Stimulated activated naive B cell treated with anti-CD40 and anti-IgM and Interleukin-4, amounts not matched to agents 10 μg/mL and 1 μg/mL and 100 μg/mL, for 72 hours (primary cell): ENCODE measurements around the gene HNF1A.

Experiments used
- ATAC-seq, 2 donors: fragments of 150-1000 bp; cut with Tn5 transposase; replicated peaks; 2 replicates each; pipeline ENCODE4 v1.10.0; 2021; ENCODE audit warnings: moderate library complexity in 1 of 2
- DNase-seq: peaks from one replicate; pipeline ENCODE4 v3.0.0; 2021
- H3K27ac Mint-ChIP-seq: one replicate; pipeline ENCODE4 v1.8.0; 2022; ENCODE audit warnings: mild to moderate bottlenecking, mixed read lengths
- H3K27me3 Mint-ChIP-seq, 2 donors: one replicate each; pipeline ENCODE4 v1.8.0; 2022; ENCODE audit warnings: mixed read lengths in 2 of 2
- H3K36me3 Mint-ChIP-seq, 2 donors: one replicate each; pipeline ENCODE4 v1.8.0; 2022; ENCODE audit warnings: mixed read lengths in 2 of 2, mild to moderate bottlenecking in 1 of 2
- H3K4me1 Mint-ChIP-seq, 2 donors: one replicate each; pipeline ENCODE4 v1.8.0; 2022; ENCODE audit warnings: mixed read lengths in 2 of 2, mild to moderate bottlenecking in 1 of 2
- H3K4me3 Mint-ChIP-seq, 2 donors: one replicate each; pipeline ENCODE4 v1.8.0; 2022; ENCODE audit warnings: mild to moderate bottlenecking in 2 of 2, mixed read lengths in 2 of 2, moderate library complexity in 1 of 2
- H3K9me3 Mint-ChIP-seq, 2 donors: one replicate each; pipeline ENCODE4 v1.8.0; 2022; ENCODE audit warnings: mixed read lengths in 2 of 2, mild to moderate bottlenecking in 1 of 2

HNF1A gene

DNA sequence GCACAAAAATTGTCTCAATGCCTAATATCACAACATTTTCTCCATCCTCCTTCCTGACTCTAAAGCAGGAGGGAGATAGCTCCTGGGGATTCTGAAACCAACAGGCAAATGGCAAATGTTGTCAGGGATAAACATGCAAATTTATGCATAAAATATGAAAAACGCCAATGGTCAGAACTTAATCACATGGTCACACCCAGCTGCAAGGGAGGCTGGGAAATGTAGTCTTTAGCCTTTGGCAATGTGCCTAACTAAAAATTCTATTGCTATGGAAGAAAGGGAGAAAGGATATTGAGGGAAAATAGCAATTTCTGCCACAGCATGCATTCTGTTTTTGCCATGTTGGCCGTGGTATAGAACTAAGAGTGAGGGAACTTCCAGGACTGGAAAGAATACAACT lies 72.4 kb downstream of the HNF1A start:
- DNase-seq (no peak), ATAC-seq (no peak)
- Mint-ChIP-seq H3K9me3 (no peaks in the 10 kb centered on the region), H3K4me3 (no peak overlapping the region), H3K27ac (no peak overlapping the region), H3K27me3 (peaks cover 16 to 18% of the 10 kb centered on the region in 2 donors), H3K36me3 (no peaks in the 10 kb centered on the region), H3K4me1 (no peaks in the 10 kb centered on the region)
